ENCODE data around the gene POLK.
"Not testable (repeated sequence)": the region's sequence is repeated elsewhere in the genome, so short reads cannot be mapped to it uniquely, and the experiment has no call there.

Gene POLK

DNA sequence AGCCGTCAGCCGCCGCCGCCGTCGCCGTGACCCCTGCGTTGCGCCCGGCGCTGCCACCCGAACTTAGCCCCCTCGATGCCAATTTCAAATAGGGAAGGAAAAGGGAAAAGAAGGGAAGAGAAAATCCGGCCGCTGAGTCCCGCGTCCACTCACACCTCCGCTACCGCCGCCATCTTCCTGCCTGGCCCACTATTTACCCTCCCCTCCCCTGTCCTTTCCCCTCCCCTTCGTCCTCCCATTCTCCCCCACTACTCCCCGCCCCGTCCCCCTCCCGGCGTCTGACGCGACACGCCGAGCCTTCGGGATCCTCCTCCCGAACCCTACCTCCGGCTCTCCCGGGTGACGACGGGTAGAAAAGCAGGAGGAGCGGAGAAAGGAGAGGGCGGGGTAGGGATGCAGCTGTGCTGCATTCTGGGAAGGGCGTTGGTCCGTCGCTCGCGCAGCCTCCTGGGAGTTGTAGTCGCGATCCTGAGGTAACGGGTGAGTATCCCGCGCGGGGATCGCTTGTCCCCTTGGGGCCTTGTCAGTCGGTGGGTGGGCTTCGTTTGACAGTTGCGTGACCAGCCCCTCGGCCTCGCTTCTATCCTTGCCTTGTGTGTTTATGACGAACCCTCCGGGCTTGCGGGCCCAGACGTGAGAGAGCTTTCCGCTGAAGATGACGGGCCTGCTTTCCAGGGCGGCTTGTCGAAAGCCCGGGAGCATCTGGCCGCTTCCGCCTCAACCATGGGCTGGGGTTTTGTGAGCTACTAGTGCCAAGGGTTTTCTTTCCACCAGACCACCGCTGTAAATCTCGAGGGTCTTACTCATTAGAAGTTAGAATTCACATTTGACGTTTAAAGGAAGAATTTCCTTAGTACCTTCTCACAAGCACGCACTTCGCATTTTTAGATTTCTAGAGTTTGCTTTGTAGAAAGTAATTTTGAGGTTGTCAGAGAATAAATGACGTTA lies at the start of gene POLK, which contains the start of gene CERT1:
Gene POLK, plus strand, starts transcription at position 457 of the 948 bp plus-strand sequence.
Gene CERT1, minus strand, starts transcription at position 195 of the 948 bp plus-strand sequence. CDS start 422 bp downstream, outside the sequence.
- DNase-seq (ENCODE audit: low read depth), result peak; percentile 86

DNA sequence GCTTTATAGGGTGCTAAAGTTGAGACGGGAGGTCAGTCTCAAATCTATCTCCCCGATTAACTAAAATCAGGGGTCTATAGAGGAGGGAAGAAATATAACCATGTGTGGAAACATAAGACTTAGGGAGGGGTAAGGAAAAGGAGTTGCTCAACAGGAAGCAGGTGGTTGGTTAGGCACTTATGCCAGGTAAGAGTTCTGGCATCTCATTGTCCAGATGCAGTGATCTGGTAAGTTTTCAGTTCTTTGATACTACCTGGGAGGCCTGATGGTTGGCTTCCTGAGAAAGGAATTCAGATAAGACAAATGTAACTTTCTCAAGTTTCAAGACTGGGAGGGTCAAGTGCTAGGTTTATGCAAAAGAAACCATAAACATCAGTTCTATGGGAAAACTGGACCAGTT lies 48.0 kb upstream of the POLK start:
- DNase-seq (ENCODE audit: low read depth), result no peak

DNA sequence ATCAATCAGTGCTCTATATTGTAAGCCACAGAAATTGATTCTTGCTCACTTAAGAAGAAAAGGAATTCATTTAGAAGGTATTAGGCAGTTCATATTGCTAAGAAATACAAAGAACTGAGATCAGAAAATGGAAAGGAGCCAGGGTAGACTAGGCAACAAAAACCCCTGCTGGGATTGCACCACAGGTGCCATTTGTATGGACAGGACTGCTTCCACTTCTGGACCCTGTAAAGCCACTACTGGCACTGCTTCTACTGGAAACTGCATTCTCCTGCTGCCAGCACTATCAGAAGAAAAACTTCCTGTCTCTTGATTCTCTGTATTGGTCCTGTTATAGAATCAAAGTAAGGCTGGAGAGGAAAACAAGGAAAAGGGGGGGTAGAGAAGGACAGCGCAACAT lies 46.2 kb upstream of the POLK start:
- DNase-seq (ENCODE audit: low read depth), result no peak

DNA sequence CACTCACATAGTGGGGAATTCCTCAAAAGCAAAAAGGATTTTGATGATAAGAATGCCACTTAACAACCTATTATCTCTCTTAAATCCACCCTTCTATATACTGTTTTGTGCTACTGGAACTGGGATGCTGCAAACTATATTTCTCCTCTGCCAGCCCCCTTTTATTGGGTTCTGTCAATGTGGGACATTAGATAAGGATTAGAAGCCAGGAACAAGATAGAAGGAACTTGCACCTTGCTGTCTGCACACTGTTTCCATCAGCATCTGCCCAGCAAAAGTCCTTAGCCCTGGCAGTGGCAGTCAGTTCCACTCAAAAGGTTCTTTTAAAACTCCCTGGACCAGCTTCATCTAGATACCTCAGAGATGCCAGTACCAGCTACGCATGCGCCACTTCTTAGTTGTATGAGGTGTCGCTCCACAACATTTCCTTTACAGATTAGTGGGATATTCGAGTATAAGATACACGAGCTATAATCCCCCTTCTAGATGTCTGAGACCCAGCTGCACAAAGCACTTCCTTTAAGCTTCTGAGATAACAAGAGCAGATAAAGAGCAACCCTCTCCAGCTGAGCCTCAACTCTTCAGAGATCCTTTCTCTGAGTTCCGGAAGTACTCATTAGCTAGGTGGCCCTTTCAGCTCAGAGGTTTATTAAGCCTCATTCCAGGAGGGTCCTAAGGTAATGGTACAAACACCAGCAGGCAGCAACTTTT lies 45.5 kb upstream of the POLK start:
- no peak for DNase-seq (ENCODE audit: low read depth)

DNA sequence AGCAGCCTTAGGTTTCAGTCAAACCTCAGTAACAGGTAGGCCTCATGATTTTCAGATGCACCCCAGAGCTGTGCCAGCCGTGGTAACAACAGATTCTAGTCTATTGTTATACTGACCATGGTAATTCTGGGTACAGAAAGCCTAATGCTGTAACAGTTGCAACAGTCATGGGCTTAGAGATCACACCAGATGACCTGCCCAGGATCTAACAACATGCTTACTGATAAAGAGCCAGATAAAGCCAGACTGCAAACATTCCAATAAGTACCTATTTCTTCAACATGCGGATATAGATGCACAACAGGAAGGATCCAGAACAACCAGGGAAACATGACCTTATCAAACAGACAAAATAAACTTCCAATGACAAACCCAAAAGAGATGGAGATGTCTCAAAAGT lies 43.1 kb upstream of the POLK start:
- no peak for DNase-seq (ENCODE audit: low read depth)

DNA sequence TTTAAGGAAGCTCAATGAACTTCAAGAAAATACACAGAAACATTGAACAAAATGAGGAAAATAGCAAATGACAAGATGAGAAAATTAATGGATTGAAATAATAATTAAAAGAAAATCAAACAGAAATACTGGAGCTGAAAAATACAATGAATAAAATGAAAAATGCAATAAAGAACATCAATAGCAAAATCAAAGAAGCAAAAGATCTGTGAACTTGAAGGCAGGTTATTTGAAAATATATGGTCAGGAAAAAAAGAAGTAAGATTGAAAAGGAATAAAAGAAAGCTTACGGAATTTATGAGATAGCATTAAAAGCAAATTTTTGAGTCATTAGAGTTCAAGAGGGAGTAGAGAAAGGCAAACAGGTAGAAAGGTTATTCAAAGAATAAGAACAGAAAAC lies 42.7 kb upstream of the POLK start:
- no peak for DNase-seq (ENCODE audit: low read depth)

DNA sequence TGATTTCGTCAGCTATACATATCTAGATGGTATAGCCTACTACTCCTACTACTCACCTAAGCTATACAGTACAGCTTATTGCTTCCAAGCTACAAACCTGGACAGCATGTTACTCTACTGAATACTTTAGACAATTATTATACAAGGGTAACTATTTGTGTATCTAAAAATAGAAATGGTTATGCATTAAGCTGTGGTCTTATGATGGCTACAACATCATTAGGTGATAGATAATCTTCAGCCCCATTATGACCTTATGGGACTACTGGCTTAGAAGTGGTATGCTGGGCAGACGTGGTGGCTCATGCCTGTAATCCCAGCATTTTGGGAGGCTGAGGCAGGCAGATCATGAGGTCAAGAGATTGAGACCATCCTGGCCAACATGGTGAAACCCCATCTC lies 40.5 kb upstream of the POLK start:
- DNase-seq (ENCODE audit: low read depth), result no peak

DNA sequence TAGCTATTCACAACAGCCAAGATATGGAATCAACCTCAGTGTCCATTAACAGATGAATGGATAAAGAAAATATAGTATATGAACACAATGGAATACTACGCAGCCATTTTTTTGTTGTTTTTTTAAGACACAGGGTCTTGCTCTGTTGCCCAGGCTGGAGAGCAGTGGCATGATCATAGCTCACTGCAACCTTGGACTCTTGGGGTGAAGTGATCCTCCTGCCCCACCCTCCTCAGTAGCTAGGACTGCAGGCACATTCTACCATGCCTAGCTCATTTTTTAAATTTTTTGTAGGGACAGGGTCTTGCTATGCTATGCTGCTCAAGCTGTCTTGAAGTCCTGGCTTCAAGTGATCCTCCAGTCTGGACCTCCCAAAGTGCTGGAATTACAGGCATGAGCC lies 38.7 kb upstream of the POLK start:
- DNase-seq (ENCODE audit: low read depth), result no peak

DNA sequence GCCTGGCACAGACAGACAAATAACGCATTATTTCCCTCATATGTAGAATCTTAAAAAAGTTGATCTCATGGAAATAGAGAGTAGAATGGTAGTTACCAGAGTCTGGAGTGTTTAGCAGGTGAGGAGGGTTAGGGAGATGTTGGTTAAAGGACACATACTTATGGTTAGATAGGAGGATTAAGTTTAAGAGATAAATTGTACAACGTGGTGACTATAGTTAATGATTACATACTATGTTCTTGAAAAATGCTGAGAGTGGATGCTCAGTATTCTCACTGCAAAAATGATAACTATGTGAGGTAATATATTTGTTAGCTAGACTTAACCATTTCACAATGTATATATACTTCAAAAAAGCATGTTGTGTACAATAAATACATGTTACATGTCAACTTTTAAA lies 38.2 kb upstream of the POLK start:
- no peak for DNase-seq (ENCODE audit: low read depth)

DNA sequence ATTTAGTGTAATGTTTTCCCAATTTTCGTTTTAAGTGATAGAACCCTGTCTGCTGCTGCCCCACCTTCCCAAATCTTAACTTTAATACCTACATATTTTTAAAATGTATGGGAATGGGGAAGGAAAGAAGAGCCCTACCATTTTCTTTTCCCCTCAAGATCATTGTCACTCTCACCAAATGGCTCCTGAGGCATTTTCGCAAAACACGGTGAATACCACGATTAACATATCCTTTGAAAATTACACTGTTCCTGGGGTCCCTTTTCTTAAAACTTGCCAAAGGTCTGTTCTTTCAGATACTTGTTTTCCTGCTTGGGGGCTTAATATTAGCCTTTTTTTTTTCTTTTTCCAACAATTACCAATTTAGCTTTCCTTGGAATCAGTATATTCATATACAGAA lies 36.3 kb upstream of the POLK start:
- DNase-seq (ENCODE audit: low read depth), result no peak

DNA sequence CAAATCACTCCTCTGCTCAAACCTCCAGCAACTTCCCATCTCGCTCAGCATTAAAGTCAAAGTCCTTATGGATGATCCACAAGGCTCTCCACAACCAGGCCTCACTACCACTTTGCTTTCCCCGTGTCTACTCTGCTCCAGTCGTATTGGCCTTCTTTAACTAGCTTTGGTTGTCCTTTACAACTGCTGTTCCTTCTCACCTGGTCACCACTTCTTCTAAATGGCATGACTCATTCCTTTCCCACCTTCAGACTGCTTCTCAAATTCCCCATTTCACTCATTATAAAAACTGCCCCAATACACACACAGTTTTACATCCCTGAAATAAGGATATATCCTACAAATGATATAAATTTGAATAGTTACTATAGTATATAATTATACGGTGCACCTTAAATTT lies 30.7 kb upstream of the POLK start:
- no peak for DNase-seq (ENCODE audit: low read depth)

DNA sequence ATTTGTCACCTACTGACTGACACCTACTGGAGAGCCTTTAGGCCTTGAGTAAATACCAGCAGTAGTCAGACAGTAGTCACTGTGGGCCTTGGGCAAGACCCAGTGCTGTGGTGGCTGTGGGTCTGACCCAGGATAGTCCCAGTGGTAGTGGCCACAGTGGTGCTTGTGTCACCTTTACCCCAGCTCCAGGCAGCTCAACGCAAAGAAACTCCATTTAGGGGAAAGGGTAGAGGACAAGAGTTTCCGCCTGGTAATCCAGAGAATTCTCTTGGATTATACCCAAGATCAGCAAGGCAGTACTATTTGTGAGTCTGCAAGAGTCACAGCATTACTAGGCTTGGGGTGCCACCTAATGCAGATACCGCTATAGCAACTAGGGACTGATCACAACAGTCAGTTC lies 29.2 kb upstream of the POLK start:
- no peak for DNase-seq (ENCODE audit: low read depth)

DNA sequence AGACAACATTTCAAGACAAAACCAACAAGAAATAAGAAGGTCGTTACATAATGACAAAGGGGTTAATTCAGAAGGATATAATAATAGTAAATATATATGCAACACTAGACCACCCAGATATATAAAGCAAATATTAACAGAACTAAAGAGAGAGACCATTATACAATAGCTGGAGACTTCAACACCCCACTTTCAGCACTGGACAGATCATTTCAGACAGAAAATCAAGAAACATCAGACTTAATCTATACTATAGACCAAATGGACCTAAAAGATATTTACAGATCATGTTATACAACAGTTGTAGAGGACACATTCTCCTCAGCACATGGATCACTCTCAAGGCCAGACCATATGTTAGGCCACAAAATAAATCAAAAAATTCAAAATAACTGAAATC lies 27.1 kb upstream of the POLK start:
- no peak for DNase-seq (ENCODE audit: low read depth)

DNA sequence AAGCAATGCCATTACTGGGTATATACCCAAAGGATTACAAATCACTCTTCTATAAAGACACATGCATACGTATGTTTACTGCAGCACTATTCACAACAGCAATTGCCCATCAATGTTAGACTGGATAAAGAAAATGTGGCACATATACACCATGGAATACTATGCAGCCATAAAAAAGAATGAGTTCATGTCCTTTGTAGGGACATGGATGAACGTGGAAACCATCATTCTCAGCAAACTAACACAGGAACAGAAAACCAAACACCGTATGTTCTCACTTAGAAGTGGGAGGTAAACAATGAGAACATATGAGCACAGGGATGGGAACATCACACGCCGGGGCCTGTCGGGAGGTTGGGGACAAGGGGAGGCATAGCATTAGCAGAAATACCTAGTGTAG lies 21.8 kb upstream of the POLK start:
- DNase-seq (ENCODE audit: low read depth), result not testable (repeated sequence)

DNA sequence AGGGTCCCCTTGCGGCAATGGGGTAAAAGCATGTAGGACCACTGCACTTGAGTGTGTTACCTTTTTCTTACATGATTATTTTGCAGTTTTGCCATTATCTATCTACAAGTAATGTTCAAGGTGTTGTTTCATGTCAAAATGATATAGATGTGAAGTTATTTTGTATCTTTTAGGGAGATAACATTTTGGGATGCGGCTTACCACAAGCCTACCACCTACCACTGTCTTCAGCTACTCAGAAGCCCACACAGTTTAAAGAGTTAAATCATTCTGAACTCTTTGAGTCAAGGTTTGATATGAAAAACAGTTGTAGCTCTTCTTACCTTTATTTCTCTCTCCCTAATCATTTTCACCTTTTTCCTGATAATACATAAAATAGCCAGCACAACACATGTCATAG lies 20.1 kb upstream of the POLK start:
- no peak for DNase-seq (ENCODE audit: low read depth)

DNA sequence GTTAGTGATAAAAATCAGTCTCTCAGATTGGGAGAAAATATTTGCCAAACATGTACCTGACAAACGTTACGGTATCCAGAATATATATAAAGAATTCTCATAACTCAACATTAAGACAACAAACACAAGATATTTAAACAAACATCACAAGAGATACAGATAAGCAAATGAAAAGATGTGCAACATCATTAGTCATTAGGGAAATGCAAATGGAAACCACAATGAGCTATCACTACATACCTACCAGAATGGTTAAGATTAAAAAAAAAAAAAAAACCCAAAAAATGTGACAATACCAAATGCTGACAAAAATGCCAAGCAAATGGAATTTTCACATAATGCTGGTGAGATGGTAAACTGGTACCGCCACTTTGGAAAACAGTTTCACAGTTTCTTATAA lies 15.7 kb upstream of the POLK start:
- DNase-seq (ENCODE audit: low read depth), result no peak

DNA sequence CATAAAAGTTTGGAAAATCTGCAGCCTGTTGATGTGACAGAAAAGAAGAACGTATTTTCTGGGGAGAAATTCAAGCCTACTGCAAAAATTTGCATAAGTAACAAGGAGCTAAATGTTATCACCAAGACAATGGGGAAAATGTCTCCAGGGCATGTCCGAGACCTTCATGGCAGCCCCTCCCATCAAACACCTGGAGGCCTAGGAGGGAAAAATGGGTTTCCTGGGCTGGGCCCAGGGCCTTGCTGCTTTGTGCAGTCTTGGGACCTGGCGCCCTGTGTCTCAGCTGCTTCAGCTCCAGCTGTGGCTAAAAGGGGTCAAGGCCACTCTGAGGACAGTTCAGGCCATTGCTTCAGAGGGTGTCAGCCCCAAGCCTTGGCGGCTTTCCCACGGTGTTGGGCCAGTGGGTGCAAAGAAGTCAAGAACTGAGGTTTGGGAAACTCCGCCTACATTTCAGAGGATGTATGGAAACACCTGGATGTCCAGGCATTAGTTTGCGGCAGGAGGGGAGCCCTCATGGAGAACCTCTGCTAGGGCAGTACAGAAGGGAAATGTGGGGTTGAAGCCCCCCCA lies 13.4 kb upstream of the POLK start:
- DNase-seq (ENCODE audit: low read depth), result no peak

DNA sequence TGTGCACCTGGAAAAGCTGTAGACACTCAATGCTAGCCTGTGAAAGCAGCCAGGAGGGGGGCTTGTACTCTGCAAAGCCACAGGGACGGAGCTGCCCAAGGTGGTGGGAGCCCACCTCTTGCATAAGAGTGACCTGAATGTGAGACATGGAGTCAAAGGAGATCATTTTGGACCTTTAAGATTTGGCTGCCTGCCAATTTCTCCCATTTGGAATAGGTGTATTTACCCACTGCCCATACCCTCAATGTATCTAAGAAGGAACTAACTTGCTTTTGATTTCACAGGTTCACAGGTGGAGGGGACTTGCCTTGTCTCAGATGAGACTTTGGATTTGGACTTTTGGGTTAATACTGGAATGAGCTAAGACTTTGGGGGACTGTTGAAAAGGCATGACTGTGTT lies 12.8 kb upstream of the POLK start:
- DNase-seq (ENCODE audit: low read depth), result not testable (repeated sequence)

DNA sequence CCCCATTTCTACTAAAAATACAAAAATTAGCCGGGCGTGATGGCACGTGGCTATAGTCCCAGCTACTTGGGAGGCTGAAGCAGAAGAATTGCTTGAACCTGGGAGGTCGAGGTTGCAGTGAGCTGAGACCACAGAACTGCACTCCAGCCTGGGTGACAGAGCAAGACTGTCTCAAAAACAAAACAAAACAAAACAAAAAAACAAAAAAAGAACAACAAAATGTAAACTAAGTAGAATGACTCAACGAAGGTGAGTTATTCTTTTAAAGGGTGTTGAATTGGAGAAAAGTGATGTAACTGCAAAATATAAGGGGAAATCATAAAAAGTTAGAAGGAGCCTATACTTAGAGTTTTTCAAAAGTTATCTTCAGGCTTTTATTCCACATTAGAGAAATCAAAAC lies 6.6 kb upstream of the POLK start:
- not testable (repeated sequence) for DNase-seq (ENCODE audit: low read depth)

DNA sequence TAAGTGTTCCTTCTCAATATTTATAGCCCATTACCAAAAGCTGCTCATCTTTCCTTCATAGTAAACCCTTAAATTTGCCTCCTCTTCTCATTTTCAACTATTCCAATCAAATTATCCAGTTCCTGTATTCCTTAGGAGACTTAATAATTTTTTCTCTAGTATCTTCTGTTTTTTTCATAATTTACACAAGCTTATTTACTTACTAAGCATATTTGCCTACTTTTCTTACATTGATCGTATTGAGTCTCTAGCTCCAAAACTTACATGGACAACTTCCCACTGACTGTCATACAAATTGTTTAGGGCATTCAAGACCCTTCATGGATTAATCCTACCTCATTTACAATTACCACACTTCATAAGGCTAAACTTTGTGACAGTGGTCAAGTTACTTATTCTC lies 3.9 kb upstream of the POLK start:
- DNase-seq (ENCODE audit: low read depth), result no peak

DNA sequence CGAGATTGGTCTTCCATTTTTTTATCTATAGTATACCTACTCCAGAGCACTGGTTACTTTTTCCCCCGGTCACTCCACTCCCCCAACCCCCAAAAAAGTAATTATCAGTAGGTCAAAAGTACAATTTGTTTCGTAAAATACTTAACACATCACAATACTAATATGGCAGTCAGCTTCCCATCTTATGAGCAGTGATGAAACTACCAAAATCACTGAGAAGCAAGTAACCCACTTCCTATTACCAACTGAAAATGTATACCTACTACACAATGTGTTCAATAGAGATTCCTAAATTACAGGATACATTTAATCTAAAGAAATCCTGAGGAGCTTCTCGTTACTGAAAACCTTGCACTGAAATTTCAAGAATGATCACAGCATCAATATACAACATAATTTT lies 2.1 kb upstream of the POLK start:
- no peak for DNase-seq (ENCODE audit: low read depth)

DNA sequence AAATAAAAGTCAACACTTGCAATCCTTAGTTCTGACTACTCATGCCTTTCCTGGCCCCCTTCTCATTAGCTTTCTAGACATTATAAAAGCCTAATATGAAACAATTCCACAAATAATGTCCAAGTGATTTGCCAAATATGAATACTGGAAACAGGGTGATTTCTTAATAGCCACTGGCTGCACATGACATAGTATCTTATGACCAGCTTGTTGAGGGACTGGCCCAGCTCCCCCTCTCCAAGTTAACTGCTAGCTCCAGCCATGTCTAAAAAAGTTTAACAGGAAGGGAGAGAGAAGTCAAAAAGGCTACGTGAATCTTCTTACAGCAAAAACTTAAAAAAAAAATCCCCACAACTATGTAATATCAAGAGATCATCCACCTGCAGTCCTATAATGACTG lies 1.7 kb upstream of the POLK start:
- no peak for DNase-seq (ENCODE audit: low read depth)

DNA sequence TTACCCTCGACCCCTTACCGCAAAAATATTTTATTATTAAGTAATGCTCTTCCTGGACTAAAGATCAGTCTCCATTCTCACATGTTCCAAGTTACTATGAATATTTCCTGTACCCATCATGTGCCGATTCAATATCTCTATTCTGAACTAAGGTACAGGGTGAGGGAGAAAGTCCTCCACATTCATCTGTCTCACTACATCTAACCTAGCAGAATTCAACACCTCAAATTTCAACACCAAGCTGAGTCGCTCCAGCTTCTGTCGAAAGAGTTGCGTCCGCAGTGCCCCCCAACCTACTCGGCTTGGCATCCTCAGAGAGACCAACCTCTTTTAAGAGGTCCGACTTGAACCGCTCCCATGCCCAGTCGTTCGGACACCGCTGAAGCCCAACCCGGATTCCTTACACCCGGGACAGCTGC lies 1.3 kb upstream of the POLK start:
- no peak for DNase-seq (ENCODE audit: low read depth)

All from stimulated activated CD8-positive, alpha-beta memory T cell treated with anti-CD3 and anti-CD28 coated beads, Interleukin-12 subunit alpha, Interleukin-12 subunit beta, amount 100 ng/mL, for 1 hour (primary cell).